IMR-90 (cell line): ENCODE measurements around the gene DACH1. TPM values are rescaled to one million over a fixed set of nuclear protein-coding genes. Genes with fewer than 3 reads are reported as not detected.

Experiments used
- ATAC-seq: fragments of 200-7000 bp; cut with Tn5 transposase; 2 replicates; pipeline ENCODE4 v1.9.1; 2020; ENCODE audit warnings: low read depth, mild to moderate bottlenecking, moderate library complexity
- BruUV-seq: library from RNA; stranded (reverse); fragments of 400-500 nt; replicated peaks from 2 replicates; lab custom pipeline; 2021; lab: Mats Ljungman, UMichigan
- CTCF ChIA-PET: fragments of 300-600 bp; formaldehyde crosslinking; extraction: SDS; loops from one replicate; lab custom pipeline; 2021; ENCODE audit warnings: antibody characterized with exemption; lab: Yijun Ruan, JAX
- POLR2A ChIA-PET: fragments of 300-600 bp; sonication (Branson Sonifier 250); formaldehyde crosslinking; loops from one replicate; lab custom pipeline; 2022; ENCODE audit warnings: antibody characterized with exemption; ENCODE audit not compliant: unreplicated experiment; lab: Charles Lee
- DNase-seq: peaks from one replicate; pipeline ENCODE4 v3.0.0; 2013
- H2AFZ ChIP-seq: replicated peaks from 2 replicates; pipeline ENCODE3; 2013; ENCODE audit warnings: low read length, mild to moderate bottlenecking; ENCODE audit not compliant: poor library complexity
- H2AK5ac ChIP-seq: 2 replicates; pipeline ENCODE4 v1.6.1; 2013; ENCODE audit warnings: low read depth, low read length, inconsistent platforms
- H2AK9ac ChIP-seq: replicated peaks from 2 replicates; pipeline ENCODE3; 2013; ENCODE audit warnings: mild to moderate bottlenecking, low read depth, low read length, moderate library complexity; ENCODE audit not compliant: poor library complexity
- H2BK120ac ChIP-seq: 2 replicates; pipeline ENCODE4 v1.6.1; 2013; ENCODE audit warnings: low read depth, low read length, inconsistent platforms
- H2BK15ac ChIP-seq: 3 replicates; pipeline ENCODE4 v1.6.1; 2013; ENCODE audit warnings: low read depth, low read length, inconsistent platforms
- H2BK20ac ChIP-seq: 2 replicates; pipeline ENCODE4 v1.6.1; 2013; ENCODE audit warnings: low read depth, mild to moderate bottlenecking, inconsistent platforms, low read length, moderate library complexity
- H2BK5ac ChIP-seq: 2 replicates; pipeline ENCODE4 v1.6.1; 2013; ENCODE audit warnings: mild to moderate bottlenecking, low read depth, low read length, inconsistent platforms; ENCODE audit not compliant: poor library complexity, severe bottlenecking
- H3K14ac ChIP-seq: replicated peaks from 2 replicates; pipeline ENCODE4 v1.6.1; 2013; ENCODE audit warnings: low read depth, low read length, inconsistent platforms
- H3K18ac ChIP-seq: 2 replicates; pipeline ENCODE4 v1.6.1; 2013; ENCODE audit warnings: low read depth, low read length, control low read depth
- H3K23ac ChIP-seq: 2 replicates; pipeline ENCODE4 v1.6.1; 2013; ENCODE audit warnings: low read depth, low read length, inconsistent platforms
- H3K27ac ChIP-seq: 2 replicates; pipeline ENCODE4 v1.5.1; 2013; ENCODE audit warnings: mild to moderate bottlenecking, control low read depth, low read length; ENCODE audit not compliant: insufficient read depth
- H3K27me3 ChIP-seq: 2 replicates; pipeline ENCODE4 v1.6.1; 2013; ENCODE audit warnings: low read length; ENCODE audit not compliant: control insufficient read depth, insufficient read depth
- H3K36me3 ChIP-seq: 2 replicates; pipeline ENCODE4 v1.6.1; 2013; ENCODE audit warnings: low read length, mixed read lengths; ENCODE audit not compliant: control insufficient read depth, insufficient read depth
- H3K4ac ChIP-seq: 2 replicates; pipeline ENCODE4 v1.6.1; 2013; ENCODE audit warnings: low read depth, low read length, inconsistent platforms
- H3K4me1 ChIP-seq: 2 replicates; pipeline ENCODE4 v1.6.1; 2013; ENCODE audit warnings: low read length, mixed read lengths; ENCODE audit not compliant: control insufficient read depth, insufficient read depth
- H3K4me2 ChIP-seq: 2 replicates; pipeline ENCODE4 v1.6.1; 2013; ENCODE audit warnings: low read depth, mild to moderate bottlenecking, control low read depth, low read length, moderate library complexity
- H3K4me3 ChIP-seq: 2 replicates; pipeline ENCODE4 v1.5.1; 2013; ENCODE audit warnings: low read depth, mild to moderate bottlenecking, control low read depth, low read length, moderate library complexity; ENCODE audit not compliant: insufficient read depth
- H3K56ac ChIP-seq: 2 replicates; pipeline ENCODE4 v1.6.1; 2013; ENCODE audit warnings: low read length, inconsistent platforms; ENCODE audit not compliant: insufficient read depth; ENCODE audit errors: extremely low read depth
- H3K79me1 ChIP-seq, 2 experiments: 2 replicates each; pipeline ENCODE4 v1.6.1; 2013; ENCODE audit warnings: low read length in 2 of 2, inconsistent platforms in 1 of 2, low read depth in 1 of 2
- H3K9ac ChIP-seq: 2 replicates; pipeline ENCODE4 v1.6.1; 2013; ENCODE audit warnings: low read depth, low read length, control low read depth
- H3K9me1 ChIP-seq: 2 replicates; pipeline ENCODE4 v1.6.1; 2013; ENCODE audit warnings: low read length, inconsistent platforms; ENCODE audit not compliant: insufficient read depth
- H3K9me3 ChIP-seq: 2 replicates; pipeline ENCODE4 v1.6.1; 2013; ENCODE audit warnings: low read length; ENCODE audit not compliant: control insufficient read depth, insufficient read depth
- H4K20me1 ChIP-seq: 2 replicates; pipeline ENCODE4 v1.6.1; 2013; ENCODE audit warnings: low read length, inconsistent platforms; ENCODE audit not compliant: insufficient read depth
- H4K5ac ChIP-seq: 2 replicates; pipeline ENCODE4 v1.6.1; 2013; ENCODE audit warnings: mild to moderate bottlenecking, low read depth, low read length, control low read depth
- H4K8ac ChIP-seq, 2 experiments: 2 replicates each; pipeline ENCODE4 v1.6.1; 2013; ENCODE audit warnings: low read depth in 2 of 2, low read length in 2 of 2, control low read depth in 1 of 2, inconsistent platforms in 1 of 2
- H4K91ac ChIP-seq: 2 replicates; pipeline ENCODE4 v1.6.1; 2013; ENCODE audit warnings: low read depth, low read length, inconsistent platforms; ENCODE audit not compliant: insufficient read depth
- BHLHE40 ChIP-seq: fragments of 150-350 bp; IDR thresholded peaks from 2 replicates; pipeline ENCODE4 v1.6.1; 2016; ENCODE audit warnings: mild to moderate bottlenecking, low read depth, low read length
- CHD1 ChIP-seq: IDR thresholded peaks from 2 replicates; pipeline ENCODE4 v1.6.1; 2012; ENCODE audit warnings: low read depth, low read length, improper control_type of control experiment
- FOS ChIP-seq: fragments of 150-350 bp; IDR thresholded peaks from 2 replicates; pipeline ENCODE4 v1.6.1; 2016; ENCODE audit warnings: low read depth, low read length
- MAFK ChIP-seq: IDR thresholded peaks from 2 replicates; pipeline ENCODE4 v1.6.1; 2012; ENCODE audit warnings: low read depth, low read length, improper control_type of control experiment
- MAZ ChIP-seq: IDR thresholded peaks from 2 replicates; pipeline ENCODE4 v1.6.1; 2012; ENCODE audit warnings: low read depth, mild to moderate bottlenecking, low read length, improper control_type of control experiment, moderate library complexity, borderline replicate concordance
- NFE2L2 ChIP-seq: fragments of 150-350 bp; IDR thresholded peaks from 2 replicates; pipeline ENCODE4 v1.6.1; 2016; ENCODE audit warnings: low read depth, mild to moderate bottlenecking, low read length
- POLR2A ChIP-seq: IDR thresholded peaks from 2 replicates; pipeline ENCODE4 v1.6.1; 2012; ENCODE audit warnings: mild to moderate bottlenecking, low read depth, low read length
- RAD21 ChIP-seq: IDR thresholded peaks from 2 replicates; pipeline ENCODE4 v1.6.1; 2012; ENCODE audit warnings: low read length, improper control_type of control experiment
- RFX5 ChIP-seq: IDR thresholded peaks from 2 replicates; pipeline ENCODE4 v1.8.0; 2012; ENCODE audit warnings: low read depth, mild to moderate bottlenecking, low read length, moderate library complexity
- SMC3 ChIP-seq: fragments of 150-350 bp; IDR thresholded peaks from 2 replicates; pipeline ENCODE4 v1.6.1; 2016; ENCODE audit warnings: low read depth, mild to moderate bottlenecking, antibody characterized with exemption, low read length, moderate library complexity
- WGBS, 2 experiments: methylation state at CpG; one replicate each; pipeline versions ENCODE4 v1.1.5 to v1.1.7; 2013; ENCODE audit warnings: missing lambda C conversion rate in 2 of 2; ENCODE audit not compliant: insufficient read length in 1 of 2; ENCODE audit errors: extremely low coverage in 2 of 2; 5-methylcytosine and 5-hydroxymethylcytosine counted together
- dilution Hi-C: fragments of 300-500 bp; cut with HindIII; formaldehyde crosslinking; loops from one replicate; pipeline ENCODE4 v1.14.3; 2018; ENCODE audit warnings: low sequenced_read_pairs; ENCODE audit not compliant: unreplicated experiment
- in situ Hi-C: fragments of 300-500 bp; cut with MboI; formaldehyde crosslinking; loops from 3 replicates; pipeline ENCODE4 v1.14.3; 2019; ENCODE audit warnings: low sequenced_read_pairs, inconsistent platforms, mixed read lengths
- intact Hi-C: fragments of 100-400 bp; cut with micrococcal nuclease; formaldehyde crosslinking; loops from 2 replicates; pipeline ENCODE4 v1.10.0; 2022
- polyA plus RNA-seq, 3 experiments: library from polyadenylated mRNA; depleted of rRNA; stranded (reverse); fragments of >200 nt; gene quantifications; 2 replicates each; pipeline ENCODE4 v1.2.3, GENCODE V29; 2012; ENCODE audit warnings: low replicate concordance in 1 of 3
- total RNA-seq: library from RNA; depleted of rRNA; stranded (reverse); fragments of >200 nt; gene quantifications from 2 replicates; pipeline ENCODE4 v1.2.3, GENCODE V29; 2012
- TF ChIP-seq, protein P1 (sequence below): conservative IDR thresholded peaks from 2 replicates; pipeline ENCODE4 v1.5.1; 2012; ENCODE audit warnings: mild to moderate bottlenecking, low read depth, low read length, improper control_type of control experiment
- TF ChIP-seq, protein P2 (sequence below): fragments of 150-350 bp; IDR thresholded peaks from 2 replicates; pipeline ENCODE4 v1.6.1; 2016; ENCODE audit warnings: low read depth, mild to moderate bottlenecking, low read length, moderate library complexity, borderline replicate concordance

The DACH1 gene
- total and polyA plus RNA-seq, 2 of the 4 experiments (the other 2 are of a cell fraction), result not detected

DNA sequence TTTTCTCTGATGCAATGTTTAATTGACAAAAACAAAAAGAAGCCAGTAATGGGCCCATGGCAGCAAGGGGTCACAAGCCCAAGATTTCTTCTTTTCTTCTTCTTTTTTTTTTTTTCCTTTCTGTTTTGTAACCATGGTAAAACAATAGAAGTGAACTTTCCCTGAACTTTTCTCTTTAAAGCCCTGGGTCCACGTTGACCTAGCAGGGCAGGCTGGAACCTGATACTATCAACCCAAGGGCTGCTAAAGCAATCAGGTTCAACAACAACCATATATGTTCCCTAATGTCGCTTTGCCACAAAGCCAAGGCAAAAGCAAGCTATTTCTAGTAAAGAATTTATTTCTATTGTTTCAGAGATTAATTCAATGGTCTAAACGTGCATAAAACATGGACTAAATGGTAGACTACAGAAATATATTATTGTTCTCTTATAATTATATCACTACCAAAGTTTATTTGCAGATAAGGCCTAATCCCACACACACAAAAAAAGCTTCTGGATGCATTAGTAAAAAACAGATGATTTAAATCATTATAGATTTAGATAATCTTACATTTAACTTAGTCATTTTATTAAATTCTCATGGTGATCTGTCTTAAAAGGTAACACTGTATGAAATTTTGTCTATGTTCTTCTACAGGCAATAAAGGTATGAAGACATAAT, 153.9 kb downstream of the DACH1 start:
- dilution Hi-C loops (no loop called here), in situ Hi-C loops (no loop called here), intact Hi-C loops (no loop called here)
- H3K27ac ChIP-seq, result no peak overlapping the region
- BruUV-seq, result no TSS peak
- no peak overlapping the region for H2BK15ac ChIP-seq
- no peak overlapping the region for H2AK5ac ChIP-seq
- no peaks in the 10 kb centered on the region for H4K20me1 ChIP-seq
- no peak overlapping the region for H3K23ac ChIP-seq
- no peak overlapping the region for H3K18ac ChIP-seq
- no peak for TF ChIP-seq CHD1
- TF ChIP-seq MAFK, result no peak
- no peak for TF ChIP-seq RFX5
- TF ChIP-seq, protein P1, sequence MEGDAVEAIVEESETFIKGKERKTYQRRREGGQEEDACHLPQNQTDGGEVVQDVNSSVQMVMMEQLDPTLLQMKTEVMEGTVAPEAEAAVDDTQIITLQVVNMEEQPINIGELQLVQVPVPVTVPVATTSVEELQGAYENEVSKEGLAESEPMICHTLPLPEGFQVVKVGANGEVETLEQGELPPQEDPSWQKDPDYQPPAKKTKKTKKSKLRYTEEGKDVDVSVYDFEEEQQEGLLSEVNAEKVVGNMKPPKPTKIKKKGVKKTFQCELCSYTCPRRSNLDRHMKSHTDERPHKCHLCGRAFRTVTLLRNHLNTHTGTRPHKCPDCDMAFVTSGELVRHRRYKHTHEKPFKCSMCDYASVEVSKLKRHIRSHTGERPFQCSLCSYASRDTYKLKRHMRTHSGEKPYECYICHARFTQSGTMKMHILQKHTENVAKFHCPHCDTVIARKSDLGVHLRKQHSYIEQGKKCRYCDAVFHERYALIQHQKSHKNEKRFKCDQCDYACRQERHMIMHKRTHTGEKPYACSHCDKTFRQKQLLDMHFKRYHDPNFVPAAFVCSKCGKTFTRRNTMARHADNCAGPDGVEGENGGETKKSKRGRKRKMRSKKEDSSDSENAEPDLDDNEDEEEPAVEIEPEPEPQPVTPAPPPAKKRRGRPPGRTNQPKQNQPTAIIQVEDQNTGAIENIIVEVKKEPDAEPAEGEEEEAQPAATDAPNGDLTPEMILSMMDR, result no peak
- no peak for TF ChIP-seq POLR2A
- TF ChIP-seq MAZ, result no peak
- TF ChIP-seq NFE2L2, result no peak
- TF ChIP-seq FOS, result no peak
- no peak for TF ChIP-seq BHLHE40
- TF ChIP-seq RAD21, result no peak
- TF ChIP-seq SMC3, result no peak
- TF ChIP-seq, protein P2, sequence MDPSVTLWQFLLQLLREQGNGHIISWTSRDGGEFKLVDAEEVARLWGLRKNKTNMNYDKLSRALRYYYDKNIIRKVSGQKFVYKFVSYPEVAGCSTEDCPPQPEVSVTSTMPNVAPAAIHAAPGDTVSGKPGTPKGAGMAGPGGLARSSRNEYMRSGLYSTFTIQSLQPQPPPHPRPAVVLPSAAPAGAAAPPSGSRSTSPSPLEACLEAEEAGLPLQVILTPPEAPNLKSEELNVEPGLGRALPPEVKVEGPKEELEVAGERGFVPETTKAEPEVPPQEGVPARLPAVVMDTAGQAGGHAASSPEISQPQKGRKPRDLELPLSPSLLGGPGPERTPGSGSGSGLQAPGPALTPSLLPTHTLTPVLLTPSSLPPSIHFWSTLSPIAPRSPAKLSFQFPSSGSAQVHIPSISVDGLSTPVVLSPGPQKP, result no peak
- H3K4me1 ChIP-seq, result no peaks in the 10 kb centered on the region
- no peak overlapping the region for H3K14ac ChIP-seq
- no peak overlapping the region for H3K4me3 ChIP-seq
- H2BK120ac ChIP-seq, result no peak overlapping the region
- H3K9me3 ChIP-seq, result no peaks in the 10 kb centered on the region
- H4K5ac ChIP-seq, result no peak overlapping the region
- WGBS, 2 experiments, result no CpG with 5 or more reads among the region's 3 CpGs
- H3K27me3 ChIP-seq, result no peaks in the 10 kb centered on the region
- ATAC-seq (no peak), DNase-seq (no peak)
- H3K56ac ChIP-seq, result no peak overlapping the region
- H3K36me3 ChIP-seq, result no peaks in the 10 kb centered on the region
- CTCF ChIA-PET, result interaction anchor here (0.6 kb wide), 1 partner anchor 70 kb away, joined by 3 read pairs; no protein-coding TSS in a partner anchor
- POLR2A ChIA-PET, result no interaction called here
- H4K8ac ChIP-seq, result no peak overlapping the region
- H3K9ac ChIP-seq, result no peak overlapping the region
- no peak overlapping the region for H2AK9ac ChIP-seq
- no peak overlapping the region for H3K4ac ChIP-seq
- H3K4me2 ChIP-seq, result no peak overlapping the region
- H2BK20ac ChIP-seq, result no peak overlapping the region
- no peaks in the 10 kb centered on the region for H3K9me1 ChIP-seq
- H4K91ac ChIP-seq, result no peak overlapping the region
- no peak overlapping the region for H2AFZ ChIP-seq
- H2BK5ac ChIP-seq, result no peak overlapping the region
- no peaks in the 10 kb centered on the region for H3K79me1 ChIP-seq
